ENCODE results near the gene GAGE12F.
"Not testable (repeated sequence)": the region's sequence is repeated elsewhere in the genome, so short reads cannot be mapped to it uniquely, and the experiment has no call there.

DNA sequence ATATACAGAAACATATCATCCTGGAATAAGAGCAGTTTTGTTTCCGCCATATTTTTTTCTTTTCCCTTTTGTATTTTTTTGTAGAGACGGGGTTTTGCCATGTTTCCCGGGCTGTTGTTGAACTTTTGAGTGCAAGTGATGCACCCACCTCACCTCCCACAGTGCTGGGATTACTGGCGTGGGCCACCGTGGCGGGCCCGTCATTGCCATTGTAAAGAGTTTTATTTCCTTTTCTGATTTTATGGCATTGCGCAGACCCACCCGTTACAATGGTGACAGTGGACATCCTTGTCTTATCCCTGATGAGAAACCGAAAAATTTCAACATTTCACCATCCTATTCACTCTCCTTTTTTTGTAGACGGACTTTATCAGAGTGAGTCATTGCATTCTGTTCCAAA, 8.1 kb downstream of the GAGE12F start:
- TF ChIP-seq, protein P1, sequence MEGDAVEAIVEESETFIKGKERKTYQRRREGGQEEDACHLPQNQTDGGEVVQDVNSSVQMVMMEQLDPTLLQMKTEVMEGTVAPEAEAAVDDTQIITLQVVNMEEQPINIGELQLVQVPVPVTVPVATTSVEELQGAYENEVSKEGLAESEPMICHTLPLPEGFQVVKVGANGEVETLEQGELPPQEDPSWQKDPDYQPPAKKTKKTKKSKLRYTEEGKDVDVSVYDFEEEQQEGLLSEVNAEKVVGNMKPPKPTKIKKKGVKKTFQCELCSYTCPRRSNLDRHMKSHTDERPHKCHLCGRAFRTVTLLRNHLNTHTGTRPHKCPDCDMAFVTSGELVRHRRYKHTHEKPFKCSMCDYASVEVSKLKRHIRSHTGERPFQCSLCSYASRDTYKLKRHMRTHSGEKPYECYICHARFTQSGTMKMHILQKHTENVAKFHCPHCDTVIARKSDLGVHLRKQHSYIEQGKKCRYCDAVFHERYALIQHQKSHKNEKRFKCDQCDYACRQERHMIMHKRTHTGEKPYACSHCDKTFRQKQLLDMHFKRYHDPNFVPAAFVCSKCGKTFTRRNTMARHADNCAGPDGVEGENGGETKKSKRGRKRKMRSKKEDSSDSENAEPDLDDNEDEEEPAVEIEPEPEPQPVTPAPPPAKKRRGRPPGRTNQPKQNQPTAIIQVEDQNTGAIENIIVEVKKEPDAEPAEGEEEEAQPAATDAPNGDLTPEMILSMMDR (IDR thresholded peaks at IDR 0.05), result not testable (repeated sequence)
- not testable (repeated sequence) for TF ChIP-seq POLR2A (IDR thresholded peaks at IDR 0.05)

Measured in thyroid gland (tissue), 4 donors.